ENCODE measurements around the gene SLC5A5.

- no peak for TF ChIP-seq CTCF (IDR thresholded peaks at IDR 0.05)
- TF ChIP-seq EP300 (IDR thresholded peaks at IDR 0.05), result no peak
Observed at GRCh38 chr19:17873786-17874757, 2.3 kb downstream of the SLC5A5 start.

Measured in suprapubic skin (tissue), 3 donors.